Stimulated activated CD4-positive, alpha-beta T cell treated with anti-CD3 and anti-CD28 coated beads, Interleukin-1b, Interleukin-23, amount 100 ng/mL, for 4 hours (primary cell): ENCODE results near the gene ST6GALNAC6.
A peak's percentile ranks its signal among the peaks of the same experiment; 100 is the strongest.

ENCODE experiments used
- DNase-seq, 2 donors: peaks; one replicate each; pipeline ENCODE4 v3.0.0-alpha.2; 2020; ENCODE audit warnings: low read depth in 2 of 2

ST6GALNAC6 gene

DNA sequence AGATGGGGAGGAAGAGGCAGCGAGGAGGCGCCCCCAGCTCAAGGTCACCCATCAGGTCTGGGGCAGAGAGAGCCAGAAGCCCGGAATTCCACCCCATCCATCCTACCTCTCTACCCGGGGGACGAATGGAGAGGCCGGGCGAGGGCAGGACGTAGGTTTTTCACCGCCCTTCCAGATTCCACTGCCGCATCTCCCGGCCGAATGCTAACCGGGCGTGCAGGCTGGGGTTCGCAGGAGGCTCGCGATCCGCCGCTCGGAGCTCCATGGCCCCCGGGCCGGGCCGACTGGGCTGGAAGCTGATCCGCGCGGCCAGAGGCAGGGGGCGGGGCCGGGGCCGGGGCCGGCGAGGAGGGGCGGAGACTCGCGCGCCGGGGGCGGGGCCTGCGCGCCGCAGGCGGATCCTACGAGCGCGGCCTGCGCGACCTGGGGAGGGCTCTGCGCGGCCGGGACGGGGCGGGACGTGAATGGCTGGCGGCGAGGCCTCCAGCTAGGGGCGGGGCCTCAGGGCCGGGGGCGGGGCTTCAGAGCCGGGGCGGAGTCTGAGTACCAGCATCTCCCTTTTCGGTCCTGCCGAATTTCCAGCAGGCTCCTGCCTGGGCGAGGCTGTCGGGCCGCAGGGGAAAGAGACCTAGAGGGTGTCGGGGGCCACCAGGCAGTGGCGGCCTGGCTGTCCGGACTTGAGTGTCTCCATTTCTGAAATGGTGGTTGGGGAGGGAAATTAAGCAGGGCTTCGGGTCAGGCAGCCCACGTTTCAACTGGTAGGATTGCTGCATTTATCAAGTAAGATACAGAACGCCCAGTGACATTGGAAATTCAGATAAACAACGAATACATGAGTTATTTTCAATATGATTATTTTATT is 17.5 kb upstream of the ST6GALNAC6 start, which contains the start of gene ST6GALNAC4:
Gene ST6GALNAC4 (minus strand): TSS at position 322 of the 862 bp plus-strand sequence. CDS start 622 bp downstream, outside the sequence.
- DNase-seq: peak; percentile 98

DNA sequence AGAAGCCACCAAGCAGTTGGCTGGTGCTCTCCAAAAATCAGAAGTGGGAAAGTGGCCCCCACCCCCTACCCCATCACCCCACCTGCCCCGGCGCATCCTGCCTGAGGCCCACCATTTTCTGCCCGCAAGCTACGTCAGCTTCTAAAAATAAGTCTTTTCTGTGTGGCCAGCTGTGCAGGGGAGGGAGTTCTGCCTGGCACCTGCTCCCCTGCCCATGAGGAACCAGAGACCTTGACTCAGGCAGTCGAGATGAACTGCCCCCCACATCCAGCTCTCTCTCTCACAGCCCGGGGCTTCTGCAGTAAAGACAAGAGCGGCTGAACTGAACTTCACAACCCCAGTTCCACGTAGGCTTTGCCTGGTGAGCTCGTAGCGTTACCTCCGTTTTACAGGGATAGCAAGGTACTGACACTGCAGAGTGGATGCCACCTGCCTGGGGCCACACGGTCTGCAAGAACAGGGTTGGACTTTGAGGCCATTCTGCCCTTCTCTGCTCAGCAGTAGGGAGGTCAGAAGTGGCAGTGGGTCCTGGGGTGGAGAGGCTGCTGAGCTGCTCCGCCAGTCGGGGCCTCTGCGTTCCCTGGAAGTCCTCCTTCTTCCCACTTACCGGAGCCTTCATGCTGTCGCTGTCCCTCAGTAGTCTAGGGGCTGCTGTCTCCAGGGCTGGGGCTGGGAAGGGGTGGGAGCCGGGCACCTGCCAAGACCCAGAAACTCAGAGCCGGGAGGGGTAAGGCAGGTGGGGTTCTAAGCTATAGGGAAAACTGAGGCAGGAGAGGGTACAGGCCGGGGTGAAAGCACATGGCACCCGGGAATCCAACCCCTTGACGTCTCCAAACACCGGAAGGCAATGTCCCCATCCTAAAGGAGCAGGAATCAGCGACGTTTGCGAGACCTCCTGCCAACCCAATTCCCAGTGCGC is 16.7 kb upstream of the ST6GALNAC6 start:
- no peak for DNase-seq

DNA sequence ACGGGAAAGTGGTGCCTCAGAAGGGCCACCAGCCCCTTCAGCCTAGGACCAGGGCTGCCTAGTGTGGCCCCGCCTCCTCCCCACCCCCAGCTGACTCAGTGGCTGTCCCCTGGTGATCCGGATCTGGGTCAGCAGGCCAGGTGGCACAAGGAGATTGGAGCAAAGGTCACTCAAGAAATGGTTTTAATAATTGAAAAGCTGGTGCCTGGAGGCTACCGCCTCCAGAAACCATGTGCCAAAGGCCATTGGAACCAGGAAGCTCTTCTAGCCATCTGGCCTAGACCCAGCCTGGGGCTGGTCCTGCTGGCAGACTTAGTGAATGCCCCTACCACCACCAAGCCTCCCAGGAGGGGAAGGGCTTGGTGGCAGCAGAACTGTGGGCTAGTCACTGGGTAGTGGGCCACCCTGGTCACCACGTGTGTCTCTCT is 15.9 kb upstream of the ST6GALNAC6 start:
- no peak for DNase-seq

DNA sequence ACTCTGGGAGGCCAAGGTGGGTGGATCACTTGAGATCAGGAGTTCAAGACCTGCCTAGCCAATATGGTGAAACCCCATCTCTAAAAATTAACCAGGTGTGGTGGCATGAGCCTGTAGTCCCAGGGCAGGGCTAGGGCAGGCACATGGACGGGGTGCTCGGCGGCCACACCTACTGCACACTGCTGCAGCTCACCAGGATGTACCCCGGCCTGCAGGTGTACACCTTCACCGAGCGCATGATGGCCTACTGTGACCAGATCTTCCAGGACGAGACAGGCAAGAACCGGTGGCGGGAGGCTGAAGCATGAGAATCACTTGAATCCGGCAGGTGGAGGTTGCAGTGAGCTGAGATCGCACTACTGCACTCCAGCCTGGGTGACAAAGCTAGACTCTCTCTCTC is 14.3 kb upstream of the ST6GALNAC6 start:
- DNase-seq: no peak

DNA sequence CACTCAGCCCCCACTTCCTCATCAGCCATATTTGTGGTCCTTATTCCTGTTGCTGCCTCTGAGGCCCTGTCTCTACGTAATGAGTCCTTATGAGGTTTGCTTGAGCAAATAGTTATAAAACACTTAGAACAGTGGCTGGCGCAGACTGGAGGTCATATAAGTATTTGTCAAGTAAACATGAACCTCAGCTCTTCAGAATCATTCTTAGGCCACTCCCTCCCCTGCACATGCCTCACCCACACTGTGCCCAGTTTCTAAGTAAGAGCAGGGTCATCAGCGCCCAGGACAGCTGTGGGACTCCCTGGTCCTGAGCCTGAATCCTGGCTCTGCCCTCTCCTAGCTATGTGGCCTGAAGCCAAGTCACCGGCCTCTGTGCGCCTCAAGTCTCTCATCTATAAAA is 13.5 kb upstream of the ST6GALNAC6 start:
- DNase-seq: no peak

DNA sequence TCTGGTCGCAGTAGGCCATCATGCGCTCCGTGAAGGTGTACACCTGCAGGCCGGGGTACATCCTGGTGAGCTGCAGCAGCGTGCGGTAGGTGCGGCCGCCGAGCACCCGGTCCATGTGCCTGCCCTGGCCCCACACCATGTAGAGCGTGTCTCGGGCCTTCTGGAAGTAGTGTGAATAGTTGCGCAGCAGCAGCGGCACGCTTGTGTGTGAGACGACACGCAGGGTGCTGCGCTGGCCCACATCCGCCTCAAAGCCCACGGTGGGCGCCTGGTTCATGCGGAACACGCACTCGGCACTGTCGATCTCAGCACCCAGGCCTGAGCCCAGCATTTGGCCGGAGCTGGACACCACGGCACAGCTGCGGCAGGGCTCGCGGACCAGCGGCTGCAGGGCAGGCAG is 12.9 kb upstream of the ST6GALNAC6 start:
- no peak for DNase-seq

DNA sequence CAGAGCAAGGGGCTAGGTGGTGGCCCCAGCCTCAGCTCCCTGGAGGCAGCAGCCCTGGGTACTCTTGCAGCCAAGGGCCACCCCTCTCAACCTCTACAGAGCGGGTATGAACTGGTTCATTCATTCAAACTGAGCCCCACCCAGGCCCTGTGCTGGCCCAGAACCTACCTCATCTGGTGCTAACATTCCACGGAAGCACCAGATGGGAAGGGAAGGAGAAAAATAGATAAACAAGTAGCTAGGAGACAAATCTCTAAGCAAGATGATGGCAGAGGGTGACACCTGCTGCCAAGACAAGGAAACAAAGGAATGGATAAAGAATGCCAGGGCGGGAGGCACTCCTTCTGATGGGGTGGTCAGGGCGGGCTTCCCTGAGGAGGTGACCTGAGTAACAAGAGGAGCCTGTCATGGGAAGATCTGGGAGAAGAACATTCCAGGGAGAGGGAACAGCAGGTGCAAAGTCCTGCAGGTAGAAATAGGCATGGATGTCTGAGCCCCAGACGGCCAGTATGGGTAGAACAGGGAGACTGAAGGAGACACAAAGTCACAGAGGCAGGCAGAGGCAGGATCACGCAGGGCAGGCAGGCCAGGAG is 11.3 kb upstream of the ST6GALNAC6 start:
- DNase-seq: no peak

DNA sequence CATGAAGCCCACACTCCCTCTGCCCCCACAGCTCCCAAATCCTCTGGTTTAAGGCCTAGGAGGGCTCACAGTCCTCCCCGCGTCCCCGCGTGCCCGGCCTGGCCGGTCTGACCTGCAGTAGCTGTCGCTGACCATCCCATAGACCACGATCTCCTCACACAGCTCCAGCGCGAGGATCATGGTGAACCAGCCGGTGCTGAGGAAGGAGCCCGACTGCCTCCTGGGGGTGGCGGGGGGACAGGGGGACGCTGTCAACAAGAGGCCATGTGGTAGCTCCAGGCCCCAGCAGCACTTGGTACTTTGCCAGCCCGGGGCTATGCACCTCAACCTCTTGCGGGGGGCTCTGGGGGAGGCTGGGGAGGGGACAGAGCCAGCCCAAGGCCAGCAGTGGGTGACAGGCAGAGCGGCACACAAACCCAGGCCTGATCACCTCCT is 10.5 kb upstream of the ST6GALNAC6 start:
- DNase-seq: no peak

DNA sequence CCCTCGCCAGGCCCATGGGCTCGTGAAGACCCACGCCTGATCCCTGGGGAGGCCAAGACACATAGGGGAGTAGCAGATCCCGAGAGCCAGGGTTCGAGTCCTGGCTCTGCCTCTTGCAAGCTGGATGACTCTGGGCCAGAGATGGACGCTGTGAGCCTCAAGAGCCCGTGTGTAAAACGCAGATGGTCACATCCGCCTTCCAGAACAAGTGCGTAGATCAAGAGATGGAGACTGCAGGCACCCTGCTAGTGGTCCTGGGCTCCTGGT is 9.2 kb upstream of the ST6GALNAC6 start:
- DNase-seq: no peak

DNA sequence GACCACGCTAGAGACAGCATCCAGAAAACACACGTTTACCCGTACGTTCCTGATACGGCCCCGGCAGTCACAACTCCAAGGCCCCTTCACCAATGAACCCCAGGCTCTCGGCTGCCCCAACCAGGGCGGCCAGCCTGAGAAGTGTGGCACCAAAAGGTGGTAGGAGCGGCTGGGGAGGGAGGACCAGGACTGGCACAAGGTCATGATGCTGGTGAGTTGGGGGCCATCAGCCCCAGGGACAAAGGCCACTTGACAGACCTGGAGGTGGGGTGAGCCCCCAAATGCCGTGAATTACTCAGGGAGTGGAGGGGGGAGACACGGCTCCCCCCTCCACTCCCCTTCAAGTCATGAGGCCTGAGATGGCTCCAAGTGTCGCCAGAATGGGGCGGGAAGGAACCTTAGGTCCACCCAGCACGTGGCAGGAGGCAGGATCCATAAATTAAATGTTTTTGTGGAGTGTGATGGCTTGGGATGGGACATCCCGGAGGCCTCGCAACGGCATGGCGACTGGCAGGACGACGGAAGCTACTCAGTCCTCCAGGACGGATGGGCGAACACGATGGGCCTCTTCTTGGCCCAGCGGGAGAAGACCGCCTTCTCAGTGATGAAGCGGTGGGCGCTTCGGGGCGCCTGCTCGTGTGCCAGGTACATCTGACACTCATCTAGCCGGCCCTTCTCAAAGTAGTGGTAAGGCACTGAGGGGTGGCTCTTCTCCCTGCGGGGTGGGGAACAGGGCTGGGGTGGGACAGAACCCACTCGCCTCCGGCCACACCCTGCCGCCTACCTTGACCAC is 8.7 kb upstream of the ST6GALNAC6 start:
- no peak for DNase-seq

DNA sequence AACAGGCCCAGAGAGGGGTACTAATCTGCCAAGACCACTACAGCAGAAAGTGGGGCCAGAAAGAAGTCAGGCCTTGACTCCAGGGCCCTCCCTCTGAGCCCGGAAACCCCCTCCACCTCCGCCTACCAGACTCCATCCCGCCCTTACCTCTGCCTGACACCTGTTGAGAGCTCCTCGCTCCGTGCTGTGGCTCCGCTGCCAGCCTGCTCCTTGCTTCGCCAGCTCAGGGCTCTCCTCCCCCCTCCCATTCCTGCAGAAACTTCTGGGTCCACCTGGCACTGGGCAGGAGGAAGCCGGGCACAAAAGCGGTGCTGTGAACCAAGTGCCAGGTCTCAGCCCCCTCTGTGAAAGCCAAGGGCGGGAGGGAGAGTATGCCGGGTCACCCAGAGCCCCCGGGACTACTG is 6.4 kb upstream of the ST6GALNAC6 start:
- DNase-seq: peak; percentile 42 to 46

DNA sequence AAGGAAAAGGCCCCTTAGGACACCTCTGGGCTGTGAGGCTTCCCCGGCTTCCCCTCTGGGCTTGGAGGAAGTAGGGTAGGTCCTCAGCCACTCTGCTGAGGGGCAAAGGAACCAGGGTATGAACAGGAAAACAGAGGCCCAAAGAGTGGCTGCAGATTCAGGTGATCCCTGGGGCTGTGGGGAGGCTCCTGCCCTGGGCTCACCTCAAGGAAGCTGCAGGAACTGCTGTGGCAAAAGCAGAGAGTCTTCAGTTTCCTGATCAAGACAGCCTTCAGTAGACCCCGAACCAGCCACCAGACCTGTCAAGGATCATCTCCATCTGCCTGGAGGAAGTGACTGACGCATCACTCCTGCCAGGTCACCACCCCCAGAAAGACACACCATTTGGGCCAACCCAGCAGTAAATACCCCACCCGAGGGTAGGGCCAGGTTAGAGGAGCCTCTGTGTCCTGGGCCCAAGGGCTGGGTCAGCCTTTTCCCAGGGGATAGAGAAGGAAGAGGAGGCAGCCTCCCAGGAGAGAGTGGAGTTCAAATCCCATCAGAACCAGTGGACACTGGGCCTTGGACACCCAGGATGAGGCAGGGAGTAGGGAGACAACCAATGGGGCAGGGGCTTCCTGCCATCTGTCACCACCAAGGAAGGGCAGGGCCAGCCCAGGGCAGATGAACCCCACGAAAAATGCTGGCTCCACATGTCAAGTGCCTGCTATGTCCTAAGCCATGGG is 5.8 kb upstream of the ST6GALNAC6 start:
- DNase-seq: peak in 1 of 2 donors; percentile 41

DNA sequence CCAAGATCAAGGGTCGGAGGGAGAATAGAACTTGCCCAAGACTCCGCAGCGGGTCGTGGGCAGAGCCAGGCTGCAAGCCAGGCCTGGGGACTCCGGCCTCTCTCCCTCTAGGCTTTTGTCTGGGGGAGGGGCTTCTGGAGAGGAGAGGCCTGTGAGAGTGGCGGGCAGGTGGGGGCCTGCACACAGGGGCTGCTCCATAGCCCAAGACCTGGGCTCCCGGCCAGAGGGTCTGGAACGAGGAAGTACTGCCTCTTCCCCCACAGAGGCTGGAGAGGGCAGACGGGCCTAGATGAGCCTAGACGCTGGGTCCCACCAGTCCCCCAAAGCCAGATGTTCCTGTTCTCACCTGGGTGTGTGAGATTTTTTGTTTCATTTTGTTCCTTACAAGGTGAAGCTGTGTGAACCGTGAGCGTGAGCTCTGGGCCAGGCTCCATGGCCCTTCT is 5.2 kb upstream of the ST6GALNAC6 start:
- no peak for DNase-seq

DNA sequence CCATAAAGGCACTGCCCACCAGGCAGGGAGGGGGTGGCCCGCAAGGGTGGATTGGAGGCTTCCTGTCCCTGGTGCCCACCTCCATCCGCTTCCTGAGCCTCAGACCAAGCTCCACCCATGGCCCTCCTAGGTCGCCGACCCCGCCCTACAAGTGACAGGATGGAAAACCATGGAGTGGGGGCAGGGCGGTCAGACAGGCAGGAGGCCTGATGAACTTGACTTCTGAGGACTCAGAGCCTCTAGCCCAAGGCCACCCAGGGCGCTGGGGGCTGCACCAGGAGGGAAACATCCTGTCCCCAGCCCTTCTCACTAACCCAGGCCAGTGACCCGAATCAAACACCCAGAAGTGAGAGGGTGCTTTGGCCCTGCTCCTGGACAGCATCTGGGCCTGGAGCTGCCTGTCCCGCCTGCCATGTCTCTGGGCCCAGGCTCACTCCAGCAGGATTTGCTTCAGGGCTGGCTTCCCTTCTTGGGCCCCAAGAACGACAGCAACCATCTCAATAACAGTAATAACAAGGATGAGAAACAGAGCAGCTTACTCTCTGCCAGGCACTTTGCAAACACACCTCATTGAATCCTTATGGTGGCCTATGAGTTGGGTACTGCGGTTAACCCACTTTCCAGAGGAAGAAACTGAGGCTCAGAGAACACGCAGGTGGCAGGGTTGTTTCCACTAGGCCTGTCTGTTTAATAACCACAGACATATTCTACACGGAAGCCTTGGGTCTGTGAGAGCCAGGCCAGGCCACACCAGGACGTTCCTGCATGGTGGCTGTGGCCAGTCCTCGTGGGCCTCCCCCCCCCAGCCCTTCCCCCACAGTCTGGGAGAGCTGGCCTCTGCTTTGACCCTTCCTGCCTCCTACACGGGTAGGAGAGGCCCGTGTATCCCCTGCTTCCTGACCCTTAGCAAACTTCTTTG is 4.4 kb upstream of the ST6GALNAC6 start:
- peak in 1 of 2 donors; percentile 58 for DNase-seq

DNA sequence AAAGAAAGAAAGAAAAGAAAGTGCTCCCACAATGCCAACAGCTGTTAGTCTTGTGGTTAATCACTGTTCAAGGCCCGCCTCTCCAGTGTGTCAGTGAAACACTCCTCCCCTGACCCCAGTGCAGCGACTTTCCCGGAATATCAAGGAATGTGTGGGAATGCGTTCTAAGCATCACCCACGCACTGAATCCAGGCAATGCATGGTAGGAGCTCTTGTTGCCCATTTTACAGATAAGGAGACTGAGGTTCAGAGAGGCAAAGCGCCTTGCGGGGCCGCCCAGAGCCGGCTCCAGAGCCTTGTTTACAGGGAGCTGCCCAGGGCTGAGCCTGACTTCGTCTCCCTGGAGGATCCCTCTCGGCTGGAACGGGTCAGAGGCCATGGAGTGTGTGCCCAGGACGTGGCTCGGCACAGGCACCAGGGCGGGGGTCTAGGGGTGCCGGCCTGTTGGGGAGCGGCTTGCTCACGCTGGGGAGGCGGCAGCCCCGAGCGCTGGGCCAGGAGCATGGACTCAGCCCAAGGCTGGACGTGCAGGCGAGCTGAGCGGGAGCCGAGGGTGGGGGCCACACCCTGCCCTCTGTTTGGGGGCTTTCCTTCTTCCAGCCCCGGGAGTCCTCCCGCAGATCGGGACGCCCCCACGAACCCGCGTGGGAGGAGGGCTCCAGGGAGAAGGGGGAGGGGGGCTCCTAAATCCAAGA is 823 bp downstream of the ST6GALNAC6 start:
- no peak for DNase-seq

DNA sequence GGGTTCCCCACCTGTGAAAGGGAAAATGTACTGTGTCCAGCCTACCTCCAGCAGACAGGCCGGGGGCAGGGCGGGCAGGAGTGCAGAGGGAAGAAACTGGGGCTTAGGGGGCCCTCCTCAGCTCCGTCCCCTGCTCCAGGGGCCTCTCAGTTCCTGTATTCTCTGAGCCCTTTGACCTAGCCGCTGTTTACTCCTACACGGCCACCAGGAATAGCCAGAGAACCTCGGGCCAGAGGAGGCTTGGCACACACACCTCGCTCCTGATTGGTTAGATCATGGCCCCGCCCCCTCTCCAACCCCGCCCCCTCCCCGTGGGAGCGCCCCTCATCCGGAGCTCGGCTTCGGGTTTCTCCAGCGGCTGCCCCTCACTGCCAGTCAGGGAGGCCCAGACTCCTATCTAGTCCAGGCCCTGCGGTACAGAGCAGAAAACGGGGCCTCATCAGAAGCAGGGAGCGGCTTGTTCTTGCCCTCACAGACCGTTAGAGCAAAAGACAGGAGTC is 2.2 kb downstream of the ST6GALNAC6 start:
- DNase-seq: no peak

DNA sequence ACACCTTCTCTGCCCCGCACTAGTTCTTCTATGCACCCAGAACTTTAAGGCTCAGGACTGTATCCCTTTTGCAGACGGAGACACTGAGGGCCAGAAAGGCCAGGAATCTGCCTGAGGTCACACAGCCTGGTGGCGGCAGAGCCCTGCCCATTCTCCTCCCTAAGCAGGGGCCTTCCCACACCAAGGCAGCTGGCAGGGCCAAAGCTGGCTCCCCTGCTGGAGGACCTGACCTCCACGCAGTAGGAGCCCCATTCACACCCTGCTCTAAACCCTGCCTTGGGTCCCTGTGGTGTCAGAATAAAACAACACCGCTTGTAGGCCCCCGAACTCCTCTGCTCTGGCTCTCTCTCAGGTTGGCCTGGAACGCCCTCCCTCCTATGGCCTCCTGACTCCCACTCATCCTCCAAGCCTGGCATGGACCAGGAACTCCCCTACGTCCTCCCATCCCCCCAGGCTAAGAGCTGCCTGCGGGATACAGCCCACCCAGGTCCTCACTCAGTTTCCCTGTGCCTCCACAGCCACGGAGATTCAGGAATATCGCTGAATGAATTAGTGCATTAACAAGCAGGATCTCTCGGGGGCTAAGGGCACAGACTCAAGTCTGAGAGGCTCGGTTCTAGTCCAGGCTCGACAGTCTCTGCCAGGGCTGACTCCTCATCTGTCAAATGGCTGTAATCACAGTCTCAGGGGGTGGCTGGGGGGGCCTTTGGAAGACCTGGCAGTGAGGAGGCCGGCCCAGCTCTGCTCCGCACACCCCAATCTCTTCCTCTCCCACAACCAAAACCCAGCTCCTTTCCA is 2.8 kb downstream of the ST6GALNAC6 start:
- DNase-seq: no peak

DNA sequence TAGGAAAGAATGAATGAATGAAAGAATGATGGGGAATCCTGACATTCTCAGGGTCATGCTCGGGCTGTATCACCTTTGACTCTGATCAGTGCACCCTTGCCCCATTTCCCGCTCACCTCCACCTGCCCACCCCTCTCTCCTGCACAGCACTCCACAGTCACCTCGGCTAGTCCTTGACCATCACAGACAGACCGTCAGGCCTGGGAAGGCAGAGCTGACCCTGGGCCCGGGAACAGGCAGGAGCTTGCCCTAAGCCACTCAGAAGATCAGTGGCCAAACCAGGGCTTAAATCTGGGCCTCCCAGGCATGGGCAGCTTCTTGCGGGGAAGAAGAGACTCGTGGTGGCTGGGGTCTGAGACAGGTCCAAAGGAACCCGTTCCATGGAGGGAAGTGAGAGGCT is 3.6 kb downstream of the ST6GALNAC6 start:
- no peak for DNase-seq
